Measurements from ENCODE around the gene TMEM167B.
A peak's percentile ranks its signal among the peaks of the same experiment; 100 is the strongest.
"Not testable (repeated sequence)": the region's sequence is repeated elsewhere in the genome, so short reads cannot be mapped to it uniquely, and the experiment has no call there.

TMEM167B gene

GRCh38 chr1:109090196-109091077 lies at the start of gene TMEM167B:
TSS of gene TMEM167B (plus strand) at chr1:109090764. CDS start at chr1:109090873, 109 bp downstream.
- DNase-seq (ENCODE audit: low read depth in 2 of 2): peak; percentile 84

GRCh38 chr1:109040989-109041620 lies 49.5 kb upstream of the TMEM167B start:
- DNase-seq (ENCODE audit: low read depth in 2 of 2): no peak

- DNase-seq (ENCODE audit: low read depth in 2 of 2): peak; percentile 89 to 92
Observed at GRCh38 chr1:109041621-109042468, 48.7 kb upstream of the TMEM167B start, which contains the start of gene WDR47. TSS of gene WDR47 (minus strand) at chr1:109042102. CDS start at chr1:109023512, 18,590 bp downstream.

- DNase-seq (ENCODE audit: low read depth in 2 of 2): no peak
Observed at GRCh38 chr1:109045595-109045994, 45.0 kb upstream of the TMEM167B start.

GRCh38 chr1:109046671-109047070 lies 43.9 kb upstream of the TMEM167B start:
- DNase-seq (ENCODE audit: low read depth in 2 of 2): no peak

GRCh38 chr1:109047339-109047738 lies 43.2 kb upstream of the TMEM167B start:
- DNase-seq (ENCODE audit: low read depth in 2 of 2): no peak

- no peak for DNase-seq (ENCODE audit: low read depth in 2 of 2)
Observed at GRCh38 chr1:109048335-109048734, 42.2 kb upstream of the TMEM167B start.

GRCh38 chr1:109050228-109050995 lies 40.2 kb upstream of the TMEM167B start:
- no peak for DNase-seq (ENCODE audit: low read depth in 2 of 2)

- not testable (repeated sequence) for DNase-seq (ENCODE audit: low read depth in 2 of 2)
Observed at GRCh38 chr1:109052145-109052544, 38.4 kb upstream of the TMEM167B start.

- no peak for DNase-seq (ENCODE audit: low read depth in 2 of 2)
Observed at GRCh38 chr1:109056064-109056463, 34.5 kb upstream of the TMEM167B start.

GRCh38 chr1:109059026-109059425 lies 31.5 kb upstream of the TMEM167B start:
- DNase-seq (ENCODE audit: low read depth in 2 of 2): no peak

GRCh38 chr1:109060707-109061106 lies 29.9 kb upstream of the TMEM167B start:
- no peak for DNase-seq (ENCODE audit: low read depth in 2 of 2)

- no peak for DNase-seq (ENCODE audit: low read depth in 2 of 2)
Observed at GRCh38 chr1:109061183-109061582, 29.4 kb upstream of the TMEM167B start.

GRCh38 chr1:109065137-109065536 lies 25.4 kb upstream of the TMEM167B start:
- no peak for DNase-seq (ENCODE audit: low read depth in 2 of 2)

GRCh38 chr1:109067883-109068282 lies 22.7 kb upstream of the TMEM167B start:
- DNase-seq (ENCODE audit: low read depth in 2 of 2): no peak

- no peak for DNase-seq (ENCODE audit: low read depth in 2 of 2)
Observed at GRCh38 chr1:109069294-109069693, 21.3 kb upstream of the TMEM167B start.

- DNase-seq (ENCODE audit: low read depth in 2 of 2): peak; percentile 91 to 92
Observed at GRCh38 chr1:109075531-109076490, 14.8 kb upstream of the TMEM167B start, which contains the start of gene TAF13. TSS of gene TAF13 (minus strand) at chr1:109076003. CDS start at chr1:109075947, 56 bp downstream.

- DNase-seq (ENCODE audit: low read depth in 2 of 2): no peak
Observed at GRCh38 chr1:109078317-109078716, 12.2 kb upstream of the TMEM167B start.

GRCh38 chr1:109079240-109079622 lies 11.3 kb upstream of the TMEM167B start:
- no peak for DNase-seq (ENCODE audit: low read depth in 2 of 2)

All from fibroblast of skin of left quadriceps (primary cell).